ENCODE measurements around the gene GLRX. TPM values are rescaled to one million over a fixed set of nuclear protein-coding genes. Genes with fewer than 3 reads are reported as not detected.

Gene GLRX
- total RNA-seq, 2 experiments from 2014 or later = 52.9 to 80.5 TPM

- no peaks in the 10 kb centered on the region for H3K36me3 ChIP-seq (ENCODE audit: insufficient read depth, low read length)
Observed at GRCh38 chr5:95843733-95844223, 21.3 kb upstream of the GLRX start.

DNA sequence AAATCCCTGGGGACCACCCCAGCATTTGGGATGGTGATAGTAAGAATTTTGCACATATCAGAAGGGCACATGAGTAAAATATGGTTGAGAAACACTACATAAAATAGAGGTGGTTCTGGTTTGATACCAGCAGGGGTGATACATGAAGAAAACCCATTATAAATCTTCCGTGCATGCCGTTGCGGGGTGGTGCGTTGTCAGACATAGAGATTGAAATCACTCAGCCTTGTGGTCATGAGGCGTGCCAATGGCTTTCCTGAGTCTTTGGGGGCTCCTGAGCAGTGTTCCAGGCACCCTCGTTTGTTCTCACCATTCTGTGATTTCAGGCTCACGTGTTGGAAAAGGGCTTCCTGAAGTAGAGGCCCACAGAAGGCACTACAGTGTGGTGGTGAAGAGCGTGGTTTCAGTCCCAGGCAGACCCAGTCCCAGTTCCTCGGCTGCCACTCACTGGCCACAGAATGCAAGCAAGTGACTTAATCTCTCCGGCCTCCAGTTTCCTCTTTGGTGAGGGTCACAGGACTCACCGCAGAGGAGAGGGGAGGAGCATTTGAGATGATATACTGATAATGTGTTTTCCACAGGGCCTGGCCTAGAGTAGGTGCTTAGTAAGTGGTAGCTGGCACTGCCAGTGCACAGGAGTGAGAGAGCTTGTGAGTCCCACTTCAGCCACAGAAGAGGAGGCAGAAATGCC lies 20.5 kb upstream of the GLRX start:
- H3K9me3 ChIP-seq (ENCODE audit: low read length) = no peaks in the 10 kb centered on the region
- CTCF ChIA-PET (ENCODE audit: unreplicated experiment) = interaction anchor here (0.5 to 1.0 kb wide), 2 partner anchors 10 to 39 kb away, joined by 3 read pairs; no protein-coding TSS in a partner anchor
- H3K79me2 ChIP-seq (ENCODE audit: insufficient read depth, low read depth, low read length) = no peaks in the 10 kb centered on the region
- intact Hi-C loops (cut with micrococcal nuclease; ENCODE audit: unreplicated experiment) = loop anchor here (1.0 kb wide), 1 partner anchor 199 kb away; no protein-coding TSS in a partner anchor
- H2AFZ ChIP-seq (ENCODE audit: low read length) = peak overlapping the region; percentile 78; the same call in 1 of the 2 replicates
- TF ChIP-seq, protein P1, sequence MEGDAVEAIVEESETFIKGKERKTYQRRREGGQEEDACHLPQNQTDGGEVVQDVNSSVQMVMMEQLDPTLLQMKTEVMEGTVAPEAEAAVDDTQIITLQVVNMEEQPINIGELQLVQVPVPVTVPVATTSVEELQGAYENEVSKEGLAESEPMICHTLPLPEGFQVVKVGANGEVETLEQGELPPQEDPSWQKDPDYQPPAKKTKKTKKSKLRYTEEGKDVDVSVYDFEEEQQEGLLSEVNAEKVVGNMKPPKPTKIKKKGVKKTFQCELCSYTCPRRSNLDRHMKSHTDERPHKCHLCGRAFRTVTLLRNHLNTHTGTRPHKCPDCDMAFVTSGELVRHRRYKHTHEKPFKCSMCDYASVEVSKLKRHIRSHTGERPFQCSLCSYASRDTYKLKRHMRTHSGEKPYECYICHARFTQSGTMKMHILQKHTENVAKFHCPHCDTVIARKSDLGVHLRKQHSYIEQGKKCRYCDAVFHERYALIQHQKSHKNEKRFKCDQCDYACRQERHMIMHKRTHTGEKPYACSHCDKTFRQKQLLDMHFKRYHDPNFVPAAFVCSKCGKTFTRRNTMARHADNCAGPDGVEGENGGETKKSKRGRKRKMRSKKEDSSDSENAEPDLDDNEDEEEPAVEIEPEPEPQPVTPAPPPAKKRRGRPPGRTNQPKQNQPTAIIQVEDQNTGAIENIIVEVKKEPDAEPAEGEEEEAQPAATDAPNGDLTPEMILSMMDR (conservative IDR thresholded peaks at IDR 0.05; ENCODE audit: low read length) = peak; percentile 63
- TF ChIP-seq EZH2phosphoT487 (IDR thresholded peaks at IDR 0.05; ENCODE audit: borderline replicate concordance, low read depth, low read length) = no peak
- no peaks in the 10 kb centered on the region for H3K9me2 ChIP-seq (ENCODE audit: insufficient read depth, low read length)
- H4K20me1 ChIP-seq (ENCODE audit: insufficient read depth, low read length) = no peaks in the 10 kb centered on the region
- peaks cover 6% of the 10 kb centered on the region for H3K4me1 ChIP-seq (ENCODE audit: insufficient read depth, low read length, poor library complexity, severe bottlenecking)
- H3K4me2 ChIP-seq (ENCODE audit: low read length) = no peak overlapping the region
- POLR2A ChIA-PET = interaction anchor here (0.6 to 0.9 kb wide), 2 partner anchors 62 to 222 kb away, joined by 3 to 4 read pairs; no protein-coding TSS in a partner anchor
- no peak overlapping the region for H3K4me3 ChIP-seq (ENCODE audit: low read depth, low read length, poor library complexity, severe bottlenecking)
- H3K36me3 ChIP-seq (ENCODE audit: insufficient read depth, low read length) = no peaks in the 10 kb centered on the region
- no peak overlapping the region for H3K27ac ChIP-seq (ENCODE audit: low read depth, low read length, poor library complexity, severe bottlenecking)
- BruUV-seq (replicated peaks) = no TSS peak
- DNase-seq (ENCODE audit: low spot score) = peak; percentile 54

More at GRCh38 chr5:95843733-95844223, 21.3 kb upstream of the GLRX start:
- no peak overlapping the region for H2AFZ ChIP-seq (ENCODE audit: low read length)
- TF ChIP-seq, protein P1 (conservative IDR thresholded peaks at IDR 0.05; ENCODE audit: low read length) = no peak
- no peak for TF ChIP-seq EZH2phosphoT487 (IDR thresholded peaks at IDR 0.05; ENCODE audit: borderline replicate concordance, low read depth, low read length)
- no peaks in the 10 kb centered on the region for H3K9me3 ChIP-seq (ENCODE audit: low read length)
- no peak overlapping the region for H3K27ac ChIP-seq (ENCODE audit: low read depth, low read length, poor library complexity, severe bottlenecking)
- no peaks in the 10 kb centered on the region for H3K79me2 ChIP-seq (ENCODE audit: insufficient read depth, low read depth, low read length)
- DNase-seq (ENCODE audit: low spot score) = no peak
- H3K9me2 ChIP-seq (ENCODE audit: insufficient read depth, low read length) = no peaks in the 10 kb centered on the region
- ChIA-PET POLR2A (interaction anchor here (0.6 to 0.9 kb wide), 2 partner anchors 62 to 221 kb away, joined by 3 to 4 read pairs; no protein-coding TSS in a partner anchor), CTCF (ENCODE audit: unreplicated experiment) (interaction anchor here (1.0 kb wide), 1 partner anchor 40 kb away, joined by 3 read pairs; no protein-coding TSS in a partner anchor)
- H3K4me2 ChIP-seq (ENCODE audit: low read length) = no peak overlapping the region
- no TSS peak for BruUV-seq (replicated peaks)
- peaks cover 6% of the 10 kb centered on the region for H3K4me1 ChIP-seq (ENCODE audit: insufficient read depth, low read length, poor library complexity, severe bottlenecking)
- intact Hi-C loops (cut with micrococcal nuclease; ENCODE audit: unreplicated experiment) = loop anchor here (1.0 kb wide), 1 partner anchor 199 kb away; no protein-coding TSS in a partner anchor
- H4K20me1 ChIP-seq (ENCODE audit: insufficient read depth, low read length) = no peaks in the 10 kb centered on the region
- H3K4me3 ChIP-seq (ENCODE audit: low read depth, low read length, poor library complexity, severe bottlenecking) = no peak overlapping the region
